ENCODE results near the gene ABCC1.

- TF ChIP-seq YY1 (IDR thresholded peaks at IDR 0.05; ENCODE audit: insufficient read depth, insufficient read length), result no peak
- TF ChIP-seq ZNF274 (IDR thresholded peaks at IDR 0.05; ENCODE audit: low read depth, low read length), result no peak
- TF ChIP-seq SUZ12 (IDR thresholded peaks at IDR 0.05; ENCODE audit: extremely low read depth, insufficient read depth, insufficient read length), result no peak
Observed at GRCh38 chr16:16007743-16008111, 58.3 kb downstream of the ABCC1 start.

All from NT2/D1 (cell line).